Large intestine (tissue), 3 donors: Measurements from ENCODE around the gene IFITM10. TPM values are rescaled to one million over a fixed set of nuclear protein-coding genes. Genes with fewer than 3 reads are reported as not detected.
A peak's percentile ranks its signal among the peaks of the same experiment; 100 is the strongest.

Experiments used
- DNase-seq, 2 donors: peaks; one replicate each; pipeline versions ENCODE4 v3.0.0 to v3.0.0-alpha.2; 2013
- H3K27ac ChIP-seq: one replicate; pipeline ENCODE4 v1.5.1; 2013; ENCODE audit warnings: low read length
- H3K27me3 ChIP-seq: 2 replicates; pipeline ENCODE4 v1.6.1; 2013; ENCODE audit warnings: low read length; ENCODE audit not compliant: control insufficient read depth, insufficient read depth
- H3K36me3 ChIP-seq: 2 replicates; pipeline ENCODE4 v1.6.1; 2013; ENCODE audit warnings: low read length; ENCODE audit not compliant: control insufficient read depth, insufficient read depth
- H3K4me1 ChIP-seq: one replicate; pipeline ENCODE4 v1.6.1; 2013; ENCODE audit warnings: low read length; ENCODE audit not compliant: control insufficient read depth, insufficient read depth
- H3K4me3 ChIP-seq: one replicate; pipeline ENCODE4 v1.5.1; 2013; ENCODE audit warnings: low read length
- H3K9me3 ChIP-seq: one replicate; pipeline ENCODE4 v1.6.1; 2013; ENCODE audit warnings: mild to moderate bottlenecking, low read depth, low read length, moderate library complexity; ENCODE audit not compliant: control insufficient read depth
- WGBS: methylation state at CpG from one replicate; pipeline ENCODE4 v1.1.5; 2013; ENCODE audit warnings: low lambda C conversion rate; ENCODE audit not compliant: insufficient coverage; 5-methylcytosine and 5-hydroxymethylcytosine counted together
- polyA plus RNA-seq: library from polyadenylated mRNA; unstranded; fragments of 120-200 nt; gene quantifications from one replicate; pipeline ENCODE4 v1.2.1, GENCODE V29; 2013

The IFITM10 gene
- polyA plus RNA-seq, 1 donor, result 0.67 TPM

- Histone ChIP-seq H3K36me3 (no peaks in the 10 kb centered on the region), H3K4me1 (no peaks in the 10 kb centered on the region), H3K9me3 (peaks cover 4% of the 10 kb centered on the region), H3K27ac (no peak overlapping the region), H3K4me3 (no peak overlapping the region), H3K27me3 (no peaks in the 10 kb centered on the region)
- no CpG with 5 or more reads among the region's 24 CpGs for WGBS
- DNase-seq, result no peak
Observed at GRCh38 chr11:1783725-1784529, 33.5 kb upstream of the IFITM10 start.

GRCh38 chr11:1782831-1783724 is 32.7 kb upstream of the IFITM10 start:
- WGBS, result no CpG with 5 or more reads among the region's 20 CpGs
- Histone ChIP-seq H3K27me3 (no peaks in the 10 kb centered on the region), H3K4me1 (peaks cover 7% of the 10 kb centered on the region), H3K36me3 (no peaks in the 10 kb centered on the region), H3K4me3 (no peak overlapping the region), H3K27ac (no peak overlapping the region), H3K9me3 (no peaks in the 10 kb centered on the region)
- peak in 1 of 2 donors; percentile 32 for DNase-seq

- Histone ChIP-seq H3K4me3 (no peak overlapping the region), H3K36me3 (no peaks in the 10 kb centered on the region), H3K4me1 (peaks cover 8% of the 10 kb centered on the region), H3K27ac (no peak overlapping the region), H3K27me3 (no peaks in the 10 kb centered on the region), H3K9me3 (no peaks in the 10 kb centered on the region)
- no CpG with 5 or more reads among the region's 13 CpGs for WGBS
- no peak for DNase-seq
Observed at GRCh38 chr11:1782031-1782590, 31.7 kb upstream of the IFITM10 start.

- no CpG with 5 or more reads among the region's 9 CpGs for whole genome bisulfite sequencing
- Histone ChIP-seq H3K9me3 (no peaks in the 10 kb centered on the region), H3K27ac (no peak overlapping the region), H3K4me1 (peaks cover 8% of the 10 kb centered on the region), H3K4me3 (no peak overlapping the region), H3K27me3 (no peaks in the 10 kb centered on the region), H3K36me3 (no peaks in the 10 kb centered on the region)
- no peak for DNase-seq
Observed at GRCh38 chr11:1781593-1781975, 31.2 kb upstream of the IFITM10 start.

GRCh38 chr11:1780700-1781592 is 30.6 kb upstream of the IFITM10 start:
- H3K4me1 ChIP-seq, result peaks cover 8% of the 10 kb centered on the region
- no peaks in the 10 kb centered on the region for H3K36me3 ChIP-seq
- no peak for DNase-seq
- no peak overlapping the region for H3K4me3 ChIP-seq
- H3K27me3 ChIP-seq, result no peaks in the 10 kb centered on the region
- H3K27ac ChIP-seq, result no peak overlapping the region
- WGBS, result no CpG with 5 or more reads among the region's 25 CpGs
- peaks cover 5% of the 10 kb centered on the region for H3K9me3 ChIP-seq

- no peak for DNase-seq
- H3K27me3 ChIP-seq, result no peaks in the 10 kb centered on the region
- no peak overlapping the region for H3K27ac ChIP-seq
- H3K9me3 ChIP-seq, result peaks cover 7% of the 10 kb centered on the region
- peaks cover 8% of the 10 kb centered on the region for H3K4me1 ChIP-seq
- no peaks in the 10 kb centered on the region for H3K36me3 ChIP-seq
- WGBS, result 100% methylated on average over 4 of the region's 34 CpGs
- H3K4me3 ChIP-seq, result no peak overlapping the region
Observed at GRCh38 chr11:1779806-1780699, 29.7 kb upstream of the IFITM10 start.

- Histone ChIP-seq H3K9me3 (peaks cover 11% of the 10 kb centered on the region), H3K27me3 (no peaks in the 10 kb centered on the region), H3K27ac (no peak overlapping the region), H3K36me3 (no peaks in the 10 kb centered on the region), H3K4me3 (no peak overlapping the region), H3K4me1 (peaks cover 8% of the 10 kb centered on the region)
- no peak for DNase-seq
- no CpG with 5 or more reads among the region's 17 CpGs for WGBS
Observed at GRCh38 chr11:1779034-1779805, 28.8 kb upstream of the IFITM10 start.

GRCh38 chr11:1778141-1778911 is 27.9 kb upstream of the IFITM10 start:
- Histone ChIP-seq H3K9me3 (peaks cover 11% of the 10 kb centered on the region), H3K36me3 (no peaks in the 10 kb centered on the region), H3K27ac (no peak overlapping the region), H3K4me1 (peaks cover 8% of the 10 kb centered on the region), H3K27me3 (no peaks in the 10 kb centered on the region), H3K4me3 (no peak overlapping the region)
- no CpG with 5 or more reads among the region's 14 CpGs for WGBS
- peak in 1 of 2 donors; percentile 46 for DNase-seq
